ENCODE data around the gene ISG20. TPM values are rescaled to one million over a fixed set of nuclear protein-coding genes. Genes with fewer than 3 reads are reported as not detected.

The ISG20 gene
- total and polyA plus RNA-seq, 2 donors (not counting 3 experiments of a cell fraction or from before 2014, with no cell fraction given): 6.4 to 7.5 TPM

GRCh38 chr15:88681610-88682221, 42.9 kb downstream of the ISG20 start:
- DNase-seq (ENCODE audit: low read depth, low spot score) (no peak), FAIRE-seq (no peak)
- no TSS peak for BruUV-seq (replicated peaks)
- POLR2A ChIA-PET: no interaction called here
- no peaks in the 10 kb centered on the region for H3K9me1 ChIP-seq (replicated peaks; ENCODE audit: control insufficient read depth, extremely low read depth, insufficient read depth, low read length)
- H4K20me1 ChIP-seq (replicated peaks; ENCODE audit: control insufficient read depth, extremely low read depth, insufficient read depth, low read length): no peaks in the 10 kb centered on the region
- no peak overlapping the region for H3K9ac ChIP-seq (replicated peaks; ENCODE audit: extremely low read depth, insufficient read depth, low read length)
- no peaks in the 10 kb centered on the region for H3K27me3 ChIP-seq (ENCODE audit: control insufficient read depth in 2 of 2, insufficient read depth in 2 of 2, low read length in 2 of 2)
- no peaks in the 10 kb centered on the region for H3K36me3 ChIP-seq (ENCODE audit: control insufficient read depth in 2 of 2, extremely low read depth in 1 of 2, insufficient read depth in 2 of 2, low read length in 2 of 2)
- CTCF ChIA-PET: no interaction called here
- H3K9me3 ChIP-seq (replicated peaks; ENCODE audit: control insufficient read depth, insufficient read depth, low read length): no peaks in the 10 kb centered on the region
- no peak overlapping the region for H3K27ac ChIP-seq (ENCODE audit: insufficient read depth, low read depth, low read length)
- H2AFZ ChIP-seq (ENCODE audit: low read depth, low read length): no peak overlapping the region
- TF ChIP-seq, protein P1, sequence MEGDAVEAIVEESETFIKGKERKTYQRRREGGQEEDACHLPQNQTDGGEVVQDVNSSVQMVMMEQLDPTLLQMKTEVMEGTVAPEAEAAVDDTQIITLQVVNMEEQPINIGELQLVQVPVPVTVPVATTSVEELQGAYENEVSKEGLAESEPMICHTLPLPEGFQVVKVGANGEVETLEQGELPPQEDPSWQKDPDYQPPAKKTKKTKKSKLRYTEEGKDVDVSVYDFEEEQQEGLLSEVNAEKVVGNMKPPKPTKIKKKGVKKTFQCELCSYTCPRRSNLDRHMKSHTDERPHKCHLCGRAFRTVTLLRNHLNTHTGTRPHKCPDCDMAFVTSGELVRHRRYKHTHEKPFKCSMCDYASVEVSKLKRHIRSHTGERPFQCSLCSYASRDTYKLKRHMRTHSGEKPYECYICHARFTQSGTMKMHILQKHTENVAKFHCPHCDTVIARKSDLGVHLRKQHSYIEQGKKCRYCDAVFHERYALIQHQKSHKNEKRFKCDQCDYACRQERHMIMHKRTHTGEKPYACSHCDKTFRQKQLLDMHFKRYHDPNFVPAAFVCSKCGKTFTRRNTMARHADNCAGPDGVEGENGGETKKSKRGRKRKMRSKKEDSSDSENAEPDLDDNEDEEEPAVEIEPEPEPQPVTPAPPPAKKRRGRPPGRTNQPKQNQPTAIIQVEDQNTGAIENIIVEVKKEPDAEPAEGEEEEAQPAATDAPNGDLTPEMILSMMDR (IDR thresholded peaks at IDR 0.05; ENCODE audit: extremely low read depth in 1 of 2, insufficient read depth in 1 of 2, low read depth in 1 of 2, low read length in 2 of 2): no peak
- TF ChIP-seq, protein P2, sequence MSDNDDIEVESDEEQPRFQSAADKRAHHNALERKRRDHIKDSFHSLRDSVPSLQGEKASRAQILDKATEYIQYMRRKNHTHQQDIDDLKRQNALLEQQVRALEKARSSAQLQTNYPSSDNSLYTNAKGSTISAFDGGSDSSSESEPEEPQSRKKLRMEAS (IDR thresholded peaks at IDR 0.05; ENCODE audit: insufficient read depth, insufficient read length): no peak
- TF ChIP-seq MYC (IDR thresholded peaks at IDR 0.05; ENCODE audit: low read depth, low read length) (no peak), GATA2 (IDR thresholded peaks at IDR 0.05; ENCODE audit: insufficient read depth, insufficient read length, low read depth, low read length) (no peak), FOS (IDR thresholded peaks at IDR 0.05; ENCODE audit: borderline replicate concordance, insufficient read depth, low read length) (no peak), POLR2A (IDR thresholded peaks at IDR 0.05; ENCODE audit: low read depth, low read length) (no peak), POLR2AphosphoS5 (IDR thresholded peaks at IDR 0.05; ENCODE audit: insufficient read depth, low read depth, low read length) (no peak), JUN (IDR thresholded peaks at IDR 0.05; ENCODE audit: borderline replicate concordance, insufficient read depth, insufficient read length, low read depth) (no peak), EZH2 (IDR thresholded peaks at IDR 0.05; ENCODE audit: borderline replicate concordance, low read depth, low read length, severe bottlenecking) (no peak)
- no peak overlapping the region for H3K4me3 ChIP-seq (replicated peaks in 1 of 3; ENCODE audit: insufficient read depth in 1 of 3, low read depth in 1 of 3, low read length in 3 of 3)
- intact Hi-C loops (cut with micrococcal nuclease) (no loop called here), dilution Hi-C loops (cut with MboI; ENCODE audit: extremely low pct_ligation_motif_present, low sequenced_read_pairs) (no loop called here)
- H3K4me2 ChIP-seq (ENCODE audit: insufficient read depth, low read length): no peak overlapping the region
- no peaks in the 10 kb centered on the region for H3K4me1 ChIP-seq (ENCODE audit: control insufficient read depth, extremely low read depth, insufficient read depth, low read length)
- H3K79me2 ChIP-seq (ENCODE audit: control insufficient read depth, insufficient read depth, low read length): no peaks in the 10 kb centered on the region

All from endothelial cell of umbilical vein (primary cell).